IMR-90 (cell line): Measurements from ENCODE around the gene DUSP23. TPM values are rescaled to one million over a fixed set of nuclear protein-coding genes. Genes with fewer than 3 reads are reported as not detected.

ENCODE experiments used
- ATAC-seq: fragments of 200-7000 bp; cut with Tn5 transposase; 2 replicates; pipeline ENCODE4 v1.9.1; 2020; ENCODE audit warnings: low read depth, mild to moderate bottlenecking, moderate library complexity
- BruUV-seq: library from RNA; stranded (reverse); fragments of 400-500 nt; replicated peaks from 2 replicates; lab custom pipeline; 2021; lab: Mats Ljungman, UMichigan
- CTCF ChIA-PET: fragments of 300-600 bp; formaldehyde crosslinking; extraction: SDS; loops from one replicate; lab custom pipeline; 2021; ENCODE audit warnings: antibody characterized with exemption; lab: Yijun Ruan, JAX
- POLR2A ChIA-PET: fragments of 300-600 bp; sonication (Branson Sonifier 250); formaldehyde crosslinking; loops from one replicate; lab custom pipeline; 2022; ENCODE audit warnings: antibody characterized with exemption; ENCODE audit not compliant: unreplicated experiment; lab: Charles Lee
- DNase-seq: peaks from one replicate; pipeline ENCODE4 v3.0.0; 2013
- H2AFZ ChIP-seq: replicated peaks from 2 replicates; pipeline ENCODE3; 2013; ENCODE audit warnings: low read length, mild to moderate bottlenecking; ENCODE audit not compliant: poor library complexity
- H2AK5ac ChIP-seq: 2 replicates; pipeline ENCODE4 v1.6.1; 2013; ENCODE audit warnings: low read depth, low read length, inconsistent platforms
- H2AK9ac ChIP-seq: replicated peaks from 2 replicates; pipeline ENCODE3; 2013; ENCODE audit warnings: mild to moderate bottlenecking, low read depth, low read length, moderate library complexity; ENCODE audit not compliant: poor library complexity
- H2BK120ac ChIP-seq: 2 replicates; pipeline ENCODE4 v1.6.1; 2013; ENCODE audit warnings: low read depth, low read length, inconsistent platforms
- H2BK15ac ChIP-seq: 3 replicates; pipeline ENCODE4 v1.6.1; 2013; ENCODE audit warnings: low read depth, low read length, inconsistent platforms
- H2BK20ac ChIP-seq: 2 replicates; pipeline ENCODE4 v1.6.1; 2013; ENCODE audit warnings: low read depth, mild to moderate bottlenecking, inconsistent platforms, low read length, moderate library complexity
- H2BK5ac ChIP-seq: 2 replicates; pipeline ENCODE4 v1.6.1; 2013; ENCODE audit warnings: mild to moderate bottlenecking, low read depth, low read length, inconsistent platforms; ENCODE audit not compliant: poor library complexity, severe bottlenecking
- H3K14ac ChIP-seq: replicated peaks from 2 replicates; pipeline ENCODE4 v1.6.1; 2013; ENCODE audit warnings: low read depth, low read length, inconsistent platforms
- H3K18ac ChIP-seq: 2 replicates; pipeline ENCODE4 v1.6.1; 2013; ENCODE audit warnings: low read depth, low read length, control low read depth
- H3K23ac ChIP-seq: 2 replicates; pipeline ENCODE4 v1.6.1; 2013; ENCODE audit warnings: low read depth, low read length, inconsistent platforms
- H3K27ac ChIP-seq: 2 replicates; pipeline ENCODE4 v1.5.1; 2013; ENCODE audit warnings: mild to moderate bottlenecking, control low read depth, low read length; ENCODE audit not compliant: insufficient read depth
- H3K27me3 ChIP-seq: 2 replicates; pipeline ENCODE4 v1.6.1; 2013; ENCODE audit warnings: low read length; ENCODE audit not compliant: control insufficient read depth, insufficient read depth
- H3K36me3 ChIP-seq: 2 replicates; pipeline ENCODE4 v1.6.1; 2013; ENCODE audit warnings: low read length, mixed read lengths; ENCODE audit not compliant: control insufficient read depth, insufficient read depth
- H3K4ac ChIP-seq: 2 replicates; pipeline ENCODE4 v1.6.1; 2013; ENCODE audit warnings: low read depth, low read length, inconsistent platforms
- H3K4me1 ChIP-seq: 2 replicates; pipeline ENCODE4 v1.6.1; 2013; ENCODE audit warnings: low read length, mixed read lengths; ENCODE audit not compliant: control insufficient read depth, insufficient read depth
- H3K4me2 ChIP-seq: 2 replicates; pipeline ENCODE4 v1.6.1; 2013; ENCODE audit warnings: low read depth, mild to moderate bottlenecking, control low read depth, low read length, moderate library complexity
- H3K4me3 ChIP-seq: 2 replicates; pipeline ENCODE4 v1.5.1; 2013; ENCODE audit warnings: low read depth, mild to moderate bottlenecking, control low read depth, low read length, moderate library complexity; ENCODE audit not compliant: insufficient read depth
- H3K56ac ChIP-seq: 2 replicates; pipeline ENCODE4 v1.6.1; 2013; ENCODE audit warnings: low read length, inconsistent platforms; ENCODE audit not compliant: insufficient read depth; ENCODE audit errors: extremely low read depth
- H3K79me1 ChIP-seq, 2 experiments: 2 replicates each; pipeline ENCODE4 v1.6.1; 2013; ENCODE audit warnings: low read length in 2 of 2, inconsistent platforms in 1 of 2, low read depth in 1 of 2
- H3K9ac ChIP-seq: 2 replicates; pipeline ENCODE4 v1.6.1; 2013; ENCODE audit warnings: low read depth, low read length, control low read depth
- H3K9me1 ChIP-seq: 2 replicates; pipeline ENCODE4 v1.6.1; 2013; ENCODE audit warnings: low read length, inconsistent platforms; ENCODE audit not compliant: insufficient read depth
- H3K9me3 ChIP-seq: 2 replicates; pipeline ENCODE4 v1.6.1; 2013; ENCODE audit warnings: low read length; ENCODE audit not compliant: control insufficient read depth, insufficient read depth
- H4K20me1 ChIP-seq: 2 replicates; pipeline ENCODE4 v1.6.1; 2013; ENCODE audit warnings: low read length, inconsistent platforms; ENCODE audit not compliant: insufficient read depth
- H4K5ac ChIP-seq: 2 replicates; pipeline ENCODE4 v1.6.1; 2013; ENCODE audit warnings: mild to moderate bottlenecking, low read depth, low read length, control low read depth
- H4K8ac ChIP-seq, 2 experiments: 2 replicates each; pipeline ENCODE4 v1.6.1; 2013; ENCODE audit warnings: low read depth in 2 of 2, low read length in 2 of 2, control low read depth in 1 of 2, inconsistent platforms in 1 of 2
- H4K91ac ChIP-seq: 2 replicates; pipeline ENCODE4 v1.6.1; 2013; ENCODE audit warnings: low read depth, low read length, inconsistent platforms; ENCODE audit not compliant: insufficient read depth
- BHLHE40 ChIP-seq: fragments of 150-350 bp; IDR thresholded peaks from 2 replicates; pipeline ENCODE4 v1.6.1; 2016; ENCODE audit warnings: mild to moderate bottlenecking, low read depth, low read length
- CEBPB ChIP-seq: IDR thresholded peaks from 2 replicates; pipeline ENCODE4 v1.6.1; 2012; ENCODE audit warnings: low read depth, low read length, improper control_type of control experiment
- CTCF ChIP-seq: conservative IDR thresholded peaks from 2 replicates; pipeline ENCODE4 v1.5.1; 2012; ENCODE audit warnings: mild to moderate bottlenecking, low read depth, low read length, improper control_type of control experiment
- FOS ChIP-seq: fragments of 150-350 bp; IDR thresholded peaks from 2 replicates; pipeline ENCODE4 v1.6.1; 2016; ENCODE audit warnings: low read depth, low read length
- MAFK ChIP-seq: IDR thresholded peaks from 2 replicates; pipeline ENCODE4 v1.6.1; 2012; ENCODE audit warnings: low read depth, low read length, improper control_type of control experiment
- NFE2L2 ChIP-seq: fragments of 150-350 bp; IDR thresholded peaks from 2 replicates; pipeline ENCODE4 v1.6.1; 2016; ENCODE audit warnings: low read depth, mild to moderate bottlenecking, low read length
- POLR2A ChIP-seq: IDR thresholded peaks from 2 replicates; pipeline ENCODE4 v1.6.1; 2012; ENCODE audit warnings: mild to moderate bottlenecking, low read depth, low read length
- RFX5 ChIP-seq: IDR thresholded peaks from 2 replicates; pipeline ENCODE4 v1.8.0; 2012; ENCODE audit warnings: low read depth, mild to moderate bottlenecking, low read length, moderate library complexity
- SMC3 ChIP-seq: fragments of 150-350 bp; IDR thresholded peaks from 2 replicates; pipeline ENCODE4 v1.6.1; 2016; ENCODE audit warnings: low read depth, mild to moderate bottlenecking, antibody characterized with exemption, low read length, moderate library complexity
- USF2 ChIP-seq: fragments of 150-350 bp; IDR thresholded peaks from 2 replicates; pipeline ENCODE4 v1.6.1; 2017; ENCODE audit warnings: mild to moderate bottlenecking, antibody characterized with exemption, low read length, low read depth
- WGBS, 2 experiments: methylation state at CpG; one replicate each; pipeline versions ENCODE4 v1.1.5 to v1.1.7; 2013; ENCODE audit warnings: missing lambda C conversion rate in 2 of 2; ENCODE audit not compliant: insufficient read length in 1 of 2; ENCODE audit errors: extremely low coverage in 2 of 2; 5-methylcytosine and 5-hydroxymethylcytosine counted together
- dilution Hi-C: fragments of 300-500 bp; cut with HindIII; formaldehyde crosslinking; loops from one replicate; pipeline ENCODE4 v1.14.3; 2018; ENCODE audit warnings: low sequenced_read_pairs; ENCODE audit not compliant: unreplicated experiment
- in situ Hi-C: fragments of 300-500 bp; cut with MboI; formaldehyde crosslinking; loops from 3 replicates; pipeline ENCODE4 v1.14.3; 2019; ENCODE audit warnings: low sequenced_read_pairs, inconsistent platforms, mixed read lengths
- intact Hi-C: fragments of 100-400 bp; cut with micrococcal nuclease; formaldehyde crosslinking; loops from 2 replicates; pipeline ENCODE4 v1.10.0; 2022
- polyA plus RNA-seq, 3 experiments: library from polyadenylated mRNA; depleted of rRNA; stranded (reverse); fragments of >200 nt; gene quantifications; 2 replicates each; pipeline ENCODE4 v1.2.3, GENCODE V29; 2012; ENCODE audit warnings: low replicate concordance in 1 of 3
- total RNA-seq: library from RNA; depleted of rRNA; stranded (reverse); fragments of >200 nt; gene quantifications from 2 replicates; pipeline ENCODE4 v1.2.3, GENCODE V29; 2012

DUSP23 gene
- total and polyA plus RNA-seq, 2 of the 4 experiments (the other 2 are of a cell fraction): 4.1 to 12.9 TPM

GRCh38 chr1:159781992-159782391 is 1.2 kb downstream of the DUSP23 start:
- dilution Hi-C loops (loop anchor here (25.0 kb wide), 1 partner anchor 105 kb away; no protein-coding TSS in a partner anchor), intact Hi-C loops (loop anchor here (2.0 to 5.0 kb wide), 4 partner anchors 17 to 251 kb away; no protein-coding TSS in a partner anchor), in situ Hi-C loops (loop anchor here (10.0 kb wide), 2 partner anchors 223 to 253 kb away; partner anchors contain the start of gene PIGM)
- Histone ChIP-seq H3K9me3 (no peaks in the 10 kb centered on the region), H3K27ac (no peak overlapping the region), H3K4ac (no peak overlapping the region), H2BK20ac (no peak overlapping the region), H4K91ac (no peak overlapping the region), H3K4me3 (no peak overlapping the region), H3K79me1 (no peaks in the 10 kb centered on the region), H2AK9ac (no peak overlapping the region), H2BK5ac (no peak overlapping the region), H2AFZ (no peak overlapping the region), H3K4me2 (no peak overlapping the region), H3K9me1 (no peaks in the 10 kb centered on the region; the same call in 1 of the 2 replicates), H3K23ac (no peak overlapping the region), H3K36me3 (no peaks in the 10 kb centered on the region), H3K18ac (no peak overlapping the region), H4K20me1 (no peaks in the 10 kb centered on the region), H3K4me1 (no peaks in the 10 kb centered on the region), H3K27me3 (no peaks in the 10 kb centered on the region), H4K8ac (no peak overlapping the region), H3K9ac (no peak overlapping the region), H2AK5ac (no peak overlapping the region), H4K5ac (no peak overlapping the region), H3K14ac (no peak overlapping the region), H2BK15ac (no peak overlapping the region), H3K56ac (no peak overlapping the region), H2BK120ac (no peak overlapping the region)
- BruUV-seq: no TSS peak
- ATAC-seq (no peak), DNase-seq (no peak)
- WGBS, 2 experiments: no CpG with 5 or more reads among the region's 12 CpGs
- ChIA-PET POLR2A (no interaction called here), CTCF (interaction anchor here (1.9 to 2.1 kb wide), 2 partner anchors 109 to 111 kb away, joined by 4 to 8 read pairs; no protein-coding TSS in a partner anchor)
- no peak for TF ChIP-seq NFE2L2
- TF ChIP-seq CEBPB: no peak
- TF ChIP-seq POLR2A: no peak
- TF ChIP-seq RFX5: no peak
- TF ChIP-seq MAFK: no peak
- TF ChIP-seq CTCF: no peak
- no peak for TF ChIP-seq SMC3
- TF ChIP-seq FOS: no peak
- TF ChIP-seq USF2: no peak
- no peak for TF ChIP-seq BHLHE40
